Raji (cell line): ENCODE measurements around the gene RAD51B.

Experiments
- POLR2A ChIP-seq: IDR thresholded peaks from 2 replicates; pipeline ENCODE4 v1.6.1; 2011; ENCODE audit warnings: low read depth, low read length, control low read depth; ENCODE audit not compliant: insufficient read depth

Gene RAD51B

DNA sequence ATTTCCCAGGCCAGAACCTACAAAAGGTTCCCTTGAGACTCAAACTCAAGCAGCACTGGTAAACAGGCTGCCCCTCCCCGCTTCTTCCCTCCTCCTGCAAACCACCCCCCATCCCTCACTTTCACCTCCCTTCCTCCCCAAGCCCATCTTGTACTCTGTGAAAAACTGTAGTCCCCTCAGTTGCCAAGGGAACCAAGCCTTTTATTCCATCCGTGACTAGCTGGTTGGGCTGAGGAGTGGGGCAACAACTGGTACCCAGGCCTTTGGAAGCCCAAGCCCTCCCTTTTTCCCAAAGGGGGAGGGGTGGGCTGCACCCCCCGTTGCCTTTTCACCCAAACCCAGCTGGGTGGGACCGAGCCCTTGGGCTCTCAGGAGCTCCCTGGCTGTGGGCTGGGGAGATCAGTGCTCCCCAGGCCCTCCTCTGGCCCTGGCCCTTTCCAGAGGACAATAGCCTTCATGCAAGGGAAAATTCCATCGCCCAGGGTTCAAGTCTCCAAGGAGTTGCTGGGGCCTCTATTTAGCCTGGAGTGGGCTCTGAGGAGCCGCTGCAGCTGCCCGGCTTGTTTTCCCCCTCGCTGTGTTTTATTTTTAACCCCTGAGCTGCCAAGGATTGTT is 911.3 kb downstream of the RAD51B start:
- TF ChIP-seq POLR2A, result no peak

GRCh38 chr14:68733086-68733914 is 913.7 kb downstream of the RAD51B start:
- TF ChIP-seq POLR2A, result no peak

DNA sequence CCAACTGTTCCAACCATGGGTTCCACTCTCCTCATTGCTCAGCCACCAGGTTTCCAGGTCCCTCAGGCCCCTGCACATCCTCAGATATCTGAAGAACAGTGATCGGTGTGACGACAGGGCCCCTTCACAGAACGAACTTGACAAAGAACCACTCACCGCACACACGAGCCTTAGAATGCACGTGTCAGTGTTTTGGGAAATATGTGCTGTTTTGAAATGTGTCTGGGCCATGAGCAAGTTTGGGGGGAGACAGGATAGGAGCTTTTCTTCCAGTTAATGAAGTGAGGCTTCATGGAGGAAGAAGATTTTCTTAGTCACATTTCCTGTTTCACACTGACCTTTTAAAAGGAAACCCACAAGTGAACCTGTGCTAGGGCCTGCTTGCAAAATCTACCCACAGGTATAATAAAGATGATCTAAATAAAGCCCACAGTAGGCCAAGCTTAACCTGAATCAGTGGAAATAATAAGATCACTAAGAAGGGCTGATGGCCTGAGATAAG is 914.7 kb downstream of the RAD51B start:
- no peak for TF ChIP-seq POLR2A

GRCh38 chr14:68735856-68736255 is 916.3 kb downstream of the RAD51B start:
- no peak for TF ChIP-seq POLR2A

DNA sequence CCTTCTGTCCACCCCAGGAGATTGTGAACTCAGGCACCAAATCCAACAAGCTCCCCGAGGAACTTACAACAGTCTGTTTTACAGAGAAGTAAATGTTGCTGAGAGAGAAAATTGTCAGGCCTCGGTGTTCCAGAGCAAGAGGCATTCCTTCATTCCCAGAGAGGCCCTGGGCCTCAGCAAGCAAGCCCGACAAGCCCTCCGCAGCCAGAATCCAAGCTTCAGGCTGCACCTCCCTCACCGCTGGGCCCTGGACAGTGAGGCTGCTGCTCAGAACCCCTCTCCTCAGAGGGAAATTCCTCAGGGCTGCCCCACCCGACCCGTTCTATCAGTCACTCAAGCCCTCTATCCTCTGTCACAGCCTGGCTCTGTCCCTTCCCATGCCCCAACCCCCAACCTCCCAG is 916.9 kb downstream of the RAD51B start:
- TF ChIP-seq POLR2A, result no peak

GRCh38 chr14:68737086-68737485 is 917.5 kb downstream of the RAD51B start:
- TF ChIP-seq POLR2A, result no peak

GRCh38 chr14:68738559-68738958 is 919.0 kb downstream of the RAD51B start:
- no peak for TF ChIP-seq POLR2A

- TF ChIP-seq POLR2A, result no peak
Measured at GRCh38 chr14:68739701-68740100, 920.1 kb downstream of the RAD51B start.

GRCh38 chr14:68740788-68741476 is 921.4 kb downstream of the RAD51B start:
- TF ChIP-seq POLR2A, result no peak

DNA sequence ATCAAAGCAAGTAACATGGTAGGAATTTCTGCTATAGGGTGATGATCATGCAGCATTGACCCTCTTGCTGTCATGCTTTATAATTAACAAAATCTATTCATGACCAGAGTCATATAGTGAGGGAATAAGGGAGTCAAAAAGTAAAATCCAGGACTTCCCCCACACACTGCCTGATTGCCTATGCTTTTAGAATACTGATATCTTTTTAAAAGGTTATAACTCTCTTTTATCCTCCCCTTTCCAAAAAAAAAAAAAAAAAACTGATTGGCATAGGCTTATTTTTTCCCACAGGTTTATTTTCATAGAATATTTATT is 921.9 kb downstream of the RAD51B start:
- no peak for TF ChIP-seq POLR2A

GRCh38 chr14:68741839-68742470 is 922.4 kb downstream of the RAD51B start:
- TF ChIP-seq POLR2A, result no peak

GRCh38 chr14:68744613-68745012 is 925.0 kb downstream of the RAD51B start:
- no peak for TF ChIP-seq POLR2A

DNA sequence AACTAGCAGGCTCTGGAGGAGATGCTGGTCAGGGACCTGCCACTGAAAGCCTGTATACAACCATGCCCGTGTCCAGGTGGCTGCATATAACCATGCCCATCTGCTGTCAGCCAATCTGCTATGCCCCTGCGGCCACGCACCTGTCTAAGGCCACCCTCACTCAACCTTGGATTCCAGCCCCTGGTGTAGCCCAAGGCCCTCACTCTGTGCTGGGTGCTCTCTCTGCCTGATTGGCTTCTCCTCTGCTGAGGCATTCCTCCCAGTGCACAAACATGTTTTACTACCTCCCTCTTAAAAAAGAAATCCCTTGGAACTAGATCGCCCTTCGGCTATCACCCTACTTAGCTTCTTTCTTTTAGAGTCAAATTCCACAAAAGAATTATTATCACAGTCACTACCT is 927.8 kb downstream of the RAD51B start:
- TF ChIP-seq POLR2A, result no peak

GRCh38 chr14:68748260-68748659 is 928.7 kb downstream of the RAD51B start:
- no peak for TF ChIP-seq POLR2A

GRCh38 chr14:68748691-68749090 is 929.1 kb downstream of the RAD51B start:
- no peak for TF ChIP-seq POLR2A
